GM19397 (cell line): ENCODE measurements around the gene SCAF1.

Source experiments
- ATAC-seq: cut with Tn5 transposase; IDR thresholded peaks from one replicate; pipeline ENCODE4 v1.9.1; 2021; ENCODE audit warnings: mild to moderate bottlenecking, moderate library complexity; ENCODE audit not compliant: unreplicated experiment

SCAF1 gene

GRCh38 chr19:49664171-49665035 lies 22.4 kb downstream of the SCAF1 start:
- ATAC-seq, result peak; percentile 48

GRCh38 chr19:49665036-49665350 lies 23.0 kb downstream of the SCAF1 start:
- ATAC-seq, result no peak

- peak; percentile 77 for ATAC-seq
These were observed 23.5 kb downstream of the SCAF1 start, which contains the start of the genes BCL2L12 and IRF3 for GRCh38 chr19:49665351-49666119. TSS of gene BCL2L12 (plus strand) at chr19:49665933. CDS start at chr19:49666693, 760 bp downstream. TSS of gene IRF3 (minus strand) at chr19:49665857. CDS start at chr19:49664838, 1,019 bp downstream.

GRCh38 chr19:49666120-49666444 lies 24.1 kb downstream of the SCAF1 start:
- no peak for ATAC-seq

- ATAC-seq, result no peak
These were observed 25.5 kb downstream of the SCAF1 start for GRCh38 chr19:49667473-49667872.

- no peak for ATAC-seq
These were observed 27.5 kb downstream of the SCAF1 start for GRCh38 chr19:49669516-49669915.

- ATAC-seq, result no peak
These were observed 30.3 kb downstream of the SCAF1 start for GRCh38 chr19:49672131-49672919.

- peak; percentile 18 for ATAC-seq
These were observed 34.3 kb downstream of the SCAF1 start for GRCh38 chr19:49676136-49676783.

GRCh38 chr19:49676784-49677230 lies 34.8 kb downstream of the SCAF1 start:
- peak; percentile 71 for ATAC-seq

- ATAC-seq, result peak; percentile 18
These were observed 35.4 kb downstream of the SCAF1 start, which contains the start of gene PRMT1 for GRCh38 chr19:49677231-49677900. TSS of gene PRMT1 (plus strand) at chr19:49677271. CDS start at chr19:49677281, 10 bp downstream.

- no peak for ATAC-seq
These were observed 36.1 kb downstream of the SCAF1 start for GRCh38 chr19:49677901-49678674.

- ATAC-seq, result no peak
These were observed 37.2 kb downstream of the SCAF1 start for GRCh38 chr19:49678985-49679770.

- no peak for ATAC-seq
These were observed 37.9 kb downstream of the SCAF1 start for GRCh38 chr19:49679771-49680413.

- ATAC-seq, result no peak
These were observed 38.7 kb downstream of the SCAF1 start for GRCh38 chr19:49680421-49681351.

GRCh38 chr19:49681830-49682229 lies 39.8 kb downstream of the SCAF1 start:
- no peak for ATAC-seq

GRCh38 chr19:49682274-49682673 lies 40.3 kb downstream of the SCAF1 start:
- ATAC-seq, result no peak

- no peak for ATAC-seq
These were observed 41.8 kb downstream of the SCAF1 start for GRCh38 chr19:49683814-49684250.
